ENCODE results near the gene ZNF705A. TPM values are rescaled to one million over a fixed set of nuclear protein-coding genes. Genes with fewer than 3 reads are reported as not detected.
A peak's percentile ranks its signal among the peaks of the same experiment; 100 is the strongest.
"Not testable (repeated sequence)": the region's sequence is repeated elsewhere in the genome, so short reads cannot be mapped to it uniquely, and the experiment has no call there.

ZNF705A gene
- total and polyA plus RNA-seq, 4 donors: not detected

- H3K27ac ChIP-seq (ENCODE audit: low read depth in 1 of 2, low read length in 2 of 2); intact Hi-C loops (cut with DNase I); DNase-seq; ATAC-seq (ENCODE audit: low FRiP score); H3K4me3 ChIP-seq (ENCODE audit: low read length in 2 of 2); H3K9me3 ChIP-seq (ENCODE audit: control insufficient read depth, low read length); H3K36me3 ChIP-seq (ENCODE audit: control insufficient read depth in 1 of 2, insufficient read depth in 2 of 2, low read length in 1 of 2); H3K4me1 ChIP-seq (ENCODE audit: control insufficient read depth in 1 of 2, insufficient read depth in 2 of 2, low read length in 2 of 2); H3K27me3 ChIP-seq (ENCODE audit: control insufficient read depth in 1 of 2, insufficient read depth in 2 of 2, low read length in 1 of 2): not testable (repeated sequence)
- 91 to 95% methylated on average over 16 of the region's 16 CpGs for WGBS, 2 donors
Measured at GRCh38 chr12:8222303-8222702, 65.5 kb downstream of the ZNF705A start.

- H3K36me3 ChIP-seq (ENCODE audit: control insufficient read depth in 1 of 2, insufficient read depth in 2 of 2, low read length in 1 of 2); ATAC-seq (ENCODE audit: low FRiP score); intact Hi-C loops (cut with DNase I); H3K4me1 ChIP-seq (ENCODE audit: control insufficient read depth in 1 of 2, insufficient read depth in 2 of 2, low read length in 2 of 2); H3K9me3 ChIP-seq (ENCODE audit: control insufficient read depth, low read length); DNase-seq; H3K4me3 ChIP-seq (ENCODE audit: low read length in 2 of 2); H3K27ac ChIP-seq (ENCODE audit: low read depth in 1 of 2, low read length in 2 of 2); H3K27me3 ChIP-seq (ENCODE audit: control insufficient read depth in 1 of 2, insufficient read depth in 2 of 2, low read length in 1 of 2): not testable (repeated sequence)
- 83% methylated on average over 12 to 13 of the region's 13 CpGs for WGBS, 2 donors
Measured at GRCh38 chr12:8223646-8224045, 66.8 kb downstream of the ZNF705A start.

- H3K27me3 ChIP-seq (ENCODE audit: control insufficient read depth in 1 of 2, insufficient read depth in 2 of 2, low read length in 1 of 2); H3K4me1 ChIP-seq (ENCODE audit: control insufficient read depth in 1 of 2, insufficient read depth in 2 of 2, low read length in 2 of 2); intact Hi-C loops (cut with DNase I); ATAC-seq (ENCODE audit: low FRiP score); H3K27ac ChIP-seq (ENCODE audit: low read depth in 1 of 2, low read length in 2 of 2); DNase-seq; H3K4me3 ChIP-seq (ENCODE audit: low read length in 2 of 2); H3K36me3 ChIP-seq (ENCODE audit: control insufficient read depth in 1 of 2, insufficient read depth in 2 of 2, low read length in 1 of 2); H3K9me3 ChIP-seq (ENCODE audit: control insufficient read depth, low read length): not testable (repeated sequence)
- 97% methylated on average over 11 of the region's 11 CpGs for WGBS, 2 donors
Measured at GRCh38 chr12:8224782-8225181, 68.0 kb downstream of the ZNF705A start.

- no peak for DNase-seq
- no peak for ATAC-seq (ENCODE audit: low FRiP score)
- H3K4me1 ChIP-seq (ENCODE audit: control insufficient read depth in 1 of 2, insufficient read depth in 2 of 2, low read length in 2 of 2): no peaks in the 10 kb centered on the region
- peaks cover 1% of the 10 kb centered on the region for H3K9me3 ChIP-seq (ENCODE audit: control insufficient read depth, low read length)
- H3K4me3 ChIP-seq (ENCODE audit: low read length in 2 of 2): no peak overlapping the region
- 90 to 91% methylated on average over 8 of the region's 8 CpGs for WGBS, 2 donors
- H3K36me3 ChIP-seq (ENCODE audit: control insufficient read depth in 1 of 2, insufficient read depth in 2 of 2, low read length in 1 of 2): no peaks in the 10 kb centered on the region
- intact Hi-C loops (cut with DNase I): no loop called here
- H3K27ac ChIP-seq (ENCODE audit: low read depth in 1 of 2, low read length in 2 of 2): no peak overlapping the region
- no peaks in the 10 kb centered on the region for H3K27me3 ChIP-seq (ENCODE audit: control insufficient read depth in 1 of 2, insufficient read depth in 2 of 2, low read length in 1 of 2)
Measured at GRCh38 chr12:8226355-8226754, 69.5 kb downstream of the ZNF705A start.

GRCh38 chr12:8226992-8227731 is 70.3 kb downstream of the ZNF705A start, which contains the start of gene FAM90A1:
Gene FAM90A1 (minus strand): TSS chr12:8227618. CDS start chr12:8224832, 2,786 bp downstream.
- ATAC-seq (ENCODE audit: low FRiP score); H3K27me3 ChIP-seq (ENCODE audit: control insufficient read depth in 1 of 2, insufficient read depth in 2 of 2, low read length in 1 of 2); H3K36me3 ChIP-seq (ENCODE audit: control insufficient read depth in 1 of 2, insufficient read depth in 2 of 2, low read length in 1 of 2); intact Hi-C loops (cut with DNase I); H3K27ac ChIP-seq (ENCODE audit: low read depth in 1 of 2, low read length in 2 of 2); H3K4me1 ChIP-seq (ENCODE audit: control insufficient read depth in 1 of 2, insufficient read depth in 2 of 2, low read length in 2 of 2); H3K9me3 ChIP-seq (ENCODE audit: control insufficient read depth, low read length): not testable (repeated sequence)
- DNase-seq: peak; percentile 68 to 79
- peak within 1 kb of the TSS in 1 of 2 donors; percentile 14 for H3K4me3 ChIP-seq (ENCODE audit: low read length in 2 of 2)
- 36 to 54% methylated on average over 21 to 22 of the region's 22 CpGs for WGBS, 2 donors

- intact Hi-C loops (cut with DNase I): not testable (repeated sequence)
Measured at GRCh38 chr12:8227732-8228077, 70.9 kb downstream of the ZNF705A start.

GRCh38 chr12:8228607-8229006 is 71.8 kb downstream of the ZNF705A start:
- H3K27ac ChIP-seq (ENCODE audit: low read depth in 1 of 2, low read length in 2 of 2); ATAC-seq (ENCODE audit: low FRiP score); H3K27me3 ChIP-seq (ENCODE audit: control insufficient read depth in 1 of 2, insufficient read depth in 2 of 2, low read length in 1 of 2); H3K9me3 ChIP-seq (ENCODE audit: control insufficient read depth, low read length); intact Hi-C loops (cut with DNase I); H3K36me3 ChIP-seq (ENCODE audit: control insufficient read depth in 1 of 2, insufficient read depth in 2 of 2, low read length in 1 of 2); DNase-seq; H3K4me1 ChIP-seq (ENCODE audit: control insufficient read depth in 1 of 2, insufficient read depth in 2 of 2, low read length in 2 of 2); H3K4me3 ChIP-seq (ENCODE audit: low read length in 2 of 2): not testable (repeated sequence)
- WGBS, 2 donors: 89 to 94% methylated on average over 11 of the region's 11 CpGs

More at GRCh38 chr12:8227732-8228077, 70.9 kb downstream of the ZNF705A start:
- H3K36me3 ChIP-seq (ENCODE audit: control insufficient read depth in 1 of 2, insufficient read depth in 2 of 2, low read length in 1 of 2); H3K27ac ChIP-seq (ENCODE audit: low read depth in 1 of 2, low read length in 2 of 2); DNase-seq; H3K9me3 ChIP-seq (ENCODE audit: control insufficient read depth, low read length); H3K4me3 ChIP-seq (ENCODE audit: low read length in 2 of 2); H3K27me3 ChIP-seq (ENCODE audit: control insufficient read depth in 1 of 2, insufficient read depth in 2 of 2, low read length in 1 of 2); H3K4me1 ChIP-seq (ENCODE audit: control insufficient read depth in 1 of 2, insufficient read depth in 2 of 2, low read length in 2 of 2); ATAC-seq (ENCODE audit: low FRiP score): not testable (repeated sequence)
- 35 to 57% methylated on average over 5 to 7 of the region's 7 CpGs for WGBS, 2 donors

GRCh38 chr12:8229486-8229885 is 72.7 kb downstream of the ZNF705A start:
- DNase-seq; ATAC-seq (ENCODE audit: low FRiP score); H3K4me1 ChIP-seq (ENCODE audit: control insufficient read depth in 1 of 2, insufficient read depth in 2 of 2, low read length in 2 of 2); H3K9me3 ChIP-seq (ENCODE audit: control insufficient read depth, low read length); H3K4me3 ChIP-seq (ENCODE audit: low read length in 2 of 2); H3K27me3 ChIP-seq (ENCODE audit: control insufficient read depth in 1 of 2, insufficient read depth in 2 of 2, low read length in 1 of 2); intact Hi-C loops (cut with DNase I); H3K36me3 ChIP-seq (ENCODE audit: control insufficient read depth in 1 of 2, insufficient read depth in 2 of 2, low read length in 1 of 2); H3K27ac ChIP-seq (ENCODE audit: low read depth in 1 of 2, low read length in 2 of 2): not testable (repeated sequence)
- WGBS, 2 donors: 54 to 63% methylated on average over 7 of the region's 7 CpGs
